Measurements from ENCODE around the gene ZIC1.

GRCh38 chr3:147417551-147418295 is 8.6 kb downstream of the ZIC1 start:
- TF ChIP-seq CTCF (conservative IDR thresholded peaks at IDR 0.05) (no peak), ZFX (IDR thresholded peaks at IDR 0.05) (no peak)
